Lower leg skin (tissue), 3 donors: ENCODE measurements around the gene GNB1.

Source experiments
- POLR2A ChIP-seq, 2 donors: fragments of 450-650 bp; IDR thresholded peaks; one replicate each; pipeline ENCODE4 v1.6.1; 2016 to 2017; ENCODE audit warnings: antibody characterized with exemption in 2 of 2, mild to moderate bottlenecking in 1 of 2, moderate library complexity in 1 of 2
- TF ChIP-seq, protein P1 (sequence below), 3 donors: fragments of 450-650 bp; IDR thresholded peaks; one replicate each; pipeline ENCODE4 v1.5.1; 2016; ENCODE audit warnings: antibody characterized with exemption in 3 of 3, mild to moderate bottlenecking in 3 of 3, moderate library complexity in 2 of 3

DNA sequence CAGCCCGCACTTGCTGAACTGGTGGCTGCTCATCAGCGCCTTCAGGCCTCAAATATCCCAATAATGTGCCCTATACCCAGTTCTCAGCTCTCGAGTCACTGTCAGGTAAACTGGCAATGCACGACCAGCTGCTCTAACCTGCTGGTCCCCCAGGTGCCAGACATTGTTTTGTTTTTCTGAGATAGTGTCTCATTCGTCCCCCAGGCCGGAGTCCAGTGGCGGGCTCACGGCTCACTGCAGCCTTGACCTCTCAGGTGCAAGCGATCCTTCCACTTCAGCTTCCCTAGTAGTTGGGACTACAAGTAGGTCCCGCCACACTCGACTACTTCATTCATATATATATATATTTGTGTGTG lies 111.6 kb downstream of the GNB1 start:
- TF ChIP-seq, protein P1, sequence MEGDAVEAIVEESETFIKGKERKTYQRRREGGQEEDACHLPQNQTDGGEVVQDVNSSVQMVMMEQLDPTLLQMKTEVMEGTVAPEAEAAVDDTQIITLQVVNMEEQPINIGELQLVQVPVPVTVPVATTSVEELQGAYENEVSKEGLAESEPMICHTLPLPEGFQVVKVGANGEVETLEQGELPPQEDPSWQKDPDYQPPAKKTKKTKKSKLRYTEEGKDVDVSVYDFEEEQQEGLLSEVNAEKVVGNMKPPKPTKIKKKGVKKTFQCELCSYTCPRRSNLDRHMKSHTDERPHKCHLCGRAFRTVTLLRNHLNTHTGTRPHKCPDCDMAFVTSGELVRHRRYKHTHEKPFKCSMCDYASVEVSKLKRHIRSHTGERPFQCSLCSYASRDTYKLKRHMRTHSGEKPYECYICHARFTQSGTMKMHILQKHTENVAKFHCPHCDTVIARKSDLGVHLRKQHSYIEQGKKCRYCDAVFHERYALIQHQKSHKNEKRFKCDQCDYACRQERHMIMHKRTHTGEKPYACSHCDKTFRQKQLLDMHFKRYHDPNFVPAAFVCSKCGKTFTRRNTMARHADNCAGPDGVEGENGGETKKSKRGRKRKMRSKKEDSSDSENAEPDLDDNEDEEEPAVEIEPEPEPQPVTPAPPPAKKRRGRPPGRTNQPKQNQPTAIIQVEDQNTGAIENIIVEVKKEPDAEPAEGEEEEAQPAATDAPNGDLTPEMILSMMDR (IDR thresholded peaks at IDR 0.05) = no peak
- no peak for TF ChIP-seq POLR2A (IDR thresholded peaks at IDR 0.05)
